ENCODE results near the gene TCEAL8. TPM values are rescaled to one million over a fixed set of nuclear protein-coding genes. Genes with fewer than 3 reads are reported as not detected.
"Not testable (repeated sequence)": the region's sequence is repeated elsewhere in the genome, so short reads cannot be mapped to it uniquely, and the experiment has no call there.

TCEAL8 gene
- total RNA-seq: 119 and 141 TPM in 2 replicates
- 64.3 TPM for polyA plus RNA-seq (2012)

GRCh38 chrX:103254921-103255493 lies at the start of gene TCEAL8:
Gene TCEAL8, minus strand, starts transcription at chrX:103255155. Its CDS starts 1,176 bp downstream, at chrX:103253979.
- peak; percentile 87 for DNase-seq (ENCODE audit: low read depth)

GRCh38 chrX:103304705-103305104 lies 49.8 kb upstream of the TCEAL8 start:
- no peak for DNase-seq (ENCODE audit: low read depth)

- DNase-seq (ENCODE audit: low read depth): no peak
Observed at GRCh38 chrX:103293118-103293517, 38.2 kb upstream of the TCEAL8 start.

GRCh38 chrX:103279624-103280023 lies 24.7 kb upstream of the TCEAL8 start:
- DNase-seq (ENCODE audit: low read depth): no peak

GRCh38 chrX:103276581-103277002 lies 21.6 kb upstream of the TCEAL8 start, which contains the start of gene TCEAL5:
Gene TCEAL5, minus strand, starts transcription at chrX:103276750. Its CDS starts 2,187 bp downstream, at chrX:103274563.
- DNase-seq (ENCODE audit: low read depth): no peak

GRCh38 chrX:103275947-103276567 lies 21.1 kb upstream of the TCEAL8 start:
- no peak for DNase-seq (ENCODE audit: low read depth)

GRCh38 chrX:103274284-103274683 lies 19.3 kb upstream of the TCEAL8 start:
- DNase-seq (ENCODE audit: low read depth): no peak

GRCh38 chrX:103258275-103258674 lies 3.3 kb upstream of the TCEAL8 start:
- DNase-seq (ENCODE audit: low read depth): no peak

GRCh38 chrX:103256651-103257050 lies 1.7 kb upstream of the TCEAL8 start:
- DNase-seq (ENCODE audit: low read depth): no peak

GRCh38 chrX:103254171-103254824 lies 657 bp downstream of the TCEAL8 start:
- DNase-seq (ENCODE audit: low read depth): peak; percentile 49

GRCh38 chrX:103253608-103254007 lies 1.3 kb downstream of the TCEAL8 start:
- peak; percentile 19 for DNase-seq (ENCODE audit: low read depth)

GRCh38 chrX:103250977-103251376 lies 4.0 kb downstream of the TCEAL8 start:
- no peak for DNase-seq (ENCODE audit: low read depth)

- no peak for DNase-seq (ENCODE audit: low read depth)
Observed at GRCh38 chrX:103249805-103250204, 5.2 kb downstream of the TCEAL8 start.

- peak; percentile 26 for DNase-seq (ENCODE audit: low read depth)
Observed at GRCh38 chrX:103248553-103248952, 6.4 kb downstream of the TCEAL8 start.

- no peak for DNase-seq (ENCODE audit: low read depth)
Observed at GRCh38 chrX:103240155-103240554, 14.8 kb downstream of the TCEAL8 start.

- DNase-seq (ENCODE audit: low read depth): no peak
Observed at GRCh38 chrX:103236296-103236695, 18.7 kb downstream of the TCEAL8 start.

- not testable (repeated sequence) for DNase-seq (ENCODE audit: low read depth)
Observed at GRCh38 chrX:103235608-103236007, 19.3 kb downstream of the TCEAL8 start.

GRCh38 chrX:103234869-103235268 lies 20.1 kb downstream of the TCEAL8 start:
- no peak for DNase-seq (ENCODE audit: low read depth)

- no peak for DNase-seq (ENCODE audit: low read depth)
Observed at GRCh38 chrX:103233263-103233662, 21.7 kb downstream of the TCEAL8 start.

GRCh38 chrX:103225918-103226317 lies 29.0 kb downstream of the TCEAL8 start:
- not testable (repeated sequence) for DNase-seq (ENCODE audit: low read depth)

GRCh38 chrX:103220511-103221323 lies 34.2 kb downstream of the TCEAL8 start:
- DNase-seq (ENCODE audit: low read depth): no peak
